DND-41 (cell line): Measurements from ENCODE around the gene SKIDA1.

Source experiments
- EZH2 ChIP-seq: IDR thresholded peaks from 3 replicates; pipeline ENCODE4 v1.6.1; 2012; ENCODE audit warnings: borderline replicate concordance, low read depth, mild to moderate bottlenecking, moderate library complexity, low read length, inconsistent platforms; ENCODE audit not compliant: severe bottlenecking
- TF ChIP-seq, protein P1 (sequence below): IDR thresholded peaks from 2 replicates; pipeline ENCODE4 v1.5.1; 2012; ENCODE audit warnings: borderline replicate concordance, low read length, moderate library complexity, mild to moderate bottlenecking; ENCODE audit not compliant: poor library complexity, severe bottlenecking; ENCODE audit errors: extremely low read depth

DNA sequence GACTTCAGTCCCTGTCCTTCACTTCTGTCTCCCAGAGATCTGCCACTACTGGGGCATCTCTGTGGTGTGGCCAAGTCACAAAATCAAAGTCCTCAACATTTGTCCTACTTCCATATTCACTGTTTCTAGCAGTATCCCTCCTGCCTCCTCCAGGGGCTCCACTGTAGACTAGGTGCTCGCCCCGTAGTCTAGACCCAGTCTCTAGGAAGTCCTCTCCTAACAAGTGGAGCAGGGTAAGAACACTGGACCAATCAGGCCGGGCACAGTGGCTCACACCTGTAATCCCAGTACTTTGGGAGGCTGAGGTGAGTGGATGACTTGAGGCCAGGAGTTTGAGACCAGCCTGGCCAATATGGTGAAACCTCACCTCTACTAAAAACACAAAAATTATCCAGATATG lies 57.4 kb downstream of the SKIDA1 start:
- no peak for TF ChIP-seq EZH2
- TF ChIP-seq, protein P1, sequence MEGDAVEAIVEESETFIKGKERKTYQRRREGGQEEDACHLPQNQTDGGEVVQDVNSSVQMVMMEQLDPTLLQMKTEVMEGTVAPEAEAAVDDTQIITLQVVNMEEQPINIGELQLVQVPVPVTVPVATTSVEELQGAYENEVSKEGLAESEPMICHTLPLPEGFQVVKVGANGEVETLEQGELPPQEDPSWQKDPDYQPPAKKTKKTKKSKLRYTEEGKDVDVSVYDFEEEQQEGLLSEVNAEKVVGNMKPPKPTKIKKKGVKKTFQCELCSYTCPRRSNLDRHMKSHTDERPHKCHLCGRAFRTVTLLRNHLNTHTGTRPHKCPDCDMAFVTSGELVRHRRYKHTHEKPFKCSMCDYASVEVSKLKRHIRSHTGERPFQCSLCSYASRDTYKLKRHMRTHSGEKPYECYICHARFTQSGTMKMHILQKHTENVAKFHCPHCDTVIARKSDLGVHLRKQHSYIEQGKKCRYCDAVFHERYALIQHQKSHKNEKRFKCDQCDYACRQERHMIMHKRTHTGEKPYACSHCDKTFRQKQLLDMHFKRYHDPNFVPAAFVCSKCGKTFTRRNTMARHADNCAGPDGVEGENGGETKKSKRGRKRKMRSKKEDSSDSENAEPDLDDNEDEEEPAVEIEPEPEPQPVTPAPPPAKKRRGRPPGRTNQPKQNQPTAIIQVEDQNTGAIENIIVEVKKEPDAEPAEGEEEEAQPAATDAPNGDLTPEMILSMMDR, result no peak
